A549 (cell line): ENCODE results near the gene UBIAD1. TPM values are rescaled to one million over a fixed set of nuclear protein-coding genes. Genes with fewer than 3 reads are reported as not detected.

Source experiments
- ATAC-seq, 2 experiments: fragments of 200-7000 bp in 1 of 2; fragments of >200 bp in 1 of 2; cut with Nextera tagmentation in 1 of 2; cut with Tn5 transposase in 1 of 2; 3 replicates each; pipeline versions ENCODE4 v1.8.0 to v1.9.1; 2018 to 2020; ENCODE audit warnings: mild to moderate bottlenecking in 1 of 2, moderate library complexity in 1 of 2
- CTCF ChIA-PET: fragments of 300-600 bp; sonication (Branson Sonifier 250); formaldehyde crosslinking; extraction: SDS; loops from one replicate; lab custom pipeline; 2021; ENCODE audit warnings: antibody characterized with exemption, inconsistent platforms; lab: Yijun Ruan, JAX
- POLR2A ChIA-PET: fragments of 350-600 bp; formaldehyde crosslinking; extraction: SDS; loops from one replicate; lab custom pipeline; 2021; ENCODE audit warnings: antibody characterized with exemption, inconsistent platforms; lab: Yijun Ruan, JAX
- DNase-seq, 2 experiments: peaks; one replicate each; pipeline versions ENCODE4 v3.0.0 to v3.0.0-alpha.2; 2011 to 2016; ENCODE audit warnings: low read depth in 1 of 2, low spot score in 1 of 2
- FAIRE-seq: peaks from 2 replicates; lab custom pipeline; 2011; peaks lifted over from hg19 to GRCh38; lab: Jason Lieb, UNC
- H3K27ac ChIP-seq, 2 experiments: fragments of >200 bp; sonication (Bioruptor Twin); formaldehyde crosslinking; 3 replicates each; pipeline ENCODE4 v1.5.1; 2016 to 2017
- H3K4me1 ChIP-seq: fragments of >200 bp; sonication (Bioruptor Twin); formaldehyde crosslinking; 3 replicates; pipeline ENCODE4 v1.6.1; 2016
- H3K4me2 ChIP-seq: fragments of >200 bp; sonication (Bioruptor Twin); formaldehyde crosslinking; 3 replicates; pipeline ENCODE4 v1.6.1; 2016
- H3K4me3 ChIP-seq: fragments of >200 bp; sonication (Bioruptor Twin); formaldehyde crosslinking; 3 replicates; pipeline ENCODE4 v1.5.1; 2016
- H3K9me3 ChIP-seq: fragments of >200 bp; sonication (Bioruptor Twin); formaldehyde crosslinking; 3 replicates; pipeline ENCODE4 v1.6.1; 2016
- CBX2 ChIP-seq: fragments of 200-600 bp; sonication (generic); IDR thresholded peaks from 2 replicates; pipeline ENCODE4 v1.6.1; 2016; ENCODE audit warnings: low read depth, mild to moderate bottlenecking, borderline replicate concordance
- CHD2 ChIP-seq: fragments of 150-350 bp; IDR thresholded peaks from 2 replicates; pipeline ENCODE4 v1.6.1; 2014; ENCODE audit warnings: low read length; ENCODE audit not compliant: partially characterized antibody
- CHD4 ChIP-seq: fragments of 200-600 bp; sonication (generic); IDR thresholded peaks from 2 replicates; pipeline ENCODE4 v1.6.1; 2016; ENCODE audit warnings: antibody characterized with exemption, mild to moderate bottlenecking, borderline replicate concordance
- CTCF ChIP-seq: fragments of >200 bp; sonication (Bioruptor Twin); formaldehyde crosslinking; IDR thresholded peaks from 3 replicates; pipeline ENCODE4 v1.5.1; 2016
- E2F6 ChIP-seq: IDR thresholded peaks from 2 replicates; pipeline ENCODE4 v1.6.1; 2012; ENCODE audit warnings: low read depth, borderline replicate concordance
- EHF ChIP-seq: fragments of 250-450 bp; sonication (Bioruptor Pico); IDR thresholded peaks from 2 replicates; pipeline ENCODE4 v1.5.0; 2020; ENCODE audit warnings: mild to moderate bottlenecking
- EP300 ChIP-seq, 2 experiments: fragments of >200 bp; sonication (Bioruptor Twin); formaldehyde crosslinking; IDR thresholded peaks; 2 replicates in 1 of 2; 3 replicates in 1 of 2; pipeline ENCODE4 v1.6.1; 2016 to 2017
- FOSL2 ChIP-seq, 2 experiments: fragments of 450-650 bp in 1 of 2; fragments of >200 bp in 1 of 2; sonication (Bioruptor Twin) in 1 of 2; formaldehyde crosslinking; IDR thresholded peaks; 2 replicates each; pipeline versions ENCODE4 v1.5.0 to v1.6.1; 2016 to 2020; ENCODE audit warnings: mild to moderate bottlenecking in 1 of 2, moderate library complexity in 1 of 2
- HDAC2 ChIP-seq: fragments of 200-600 bp; sonication (generic); IDR thresholded peaks from 2 replicates; pipeline ENCODE4 v1.6.1; 2016
- HEYL ChIP-seq: fragments of 250-450 bp; sonication (Bioruptor Pico); IDR thresholded peaks from 2 replicates; pipeline ENCODE4 v1.8.0; 2021; ENCODE audit warnings: mild to moderate bottlenecking, moderate library complexity
- HOXB5 ChIP-seq: fragments of 250-450 bp; sonication (Bioruptor Pico); IDR thresholded peaks from 2 replicates; pipeline ENCODE4 v1.5.0; 2020; ENCODE audit warnings: mild to moderate bottlenecking, moderate library complexity
- KDM5A ChIP-seq: fragments of 200-600 bp; sonication (generic); IDR thresholded peaks from 2 replicates; pipeline ENCODE4 v1.6.1; 2016; ENCODE audit warnings: antibody characterized with exemption, mild to moderate bottlenecking
- MYC ChIP-seq: IDR thresholded peaks from 2 replicates; pipeline ENCODE4 v1.6.1; 2012; ENCODE audit warnings: mild to moderate bottlenecking, inconsistent platforms, low read length, improper control_type of control experiment, borderline replicate concordance
- NFE2L2 ChIP-seq: fragments of 150-350 bp; conservative IDR thresholded peaks from 2 replicates; pipeline ENCODE4 v1.6.1; 2014; ENCODE audit warnings: low read length
- NPAS2 ChIP-seq: fragments of 250-450 bp; sonication (Bioruptor Pico); IDR thresholded peaks from 2 replicates; pipeline ENCODE4 v1.8.0; 2022; ENCODE audit warnings: mild to moderate bottlenecking, moderate library complexity, borderline replicate concordance
- POLR2AphosphoS2 ChIP-seq: conservative IDR thresholded peaks from 2 replicates; pipeline ENCODE4 v1.6.1; 2012; ENCODE audit warnings: low read length, improper control_type of control experiment, inconsistent platforms
- RFX5 ChIP-seq: fragments of 450-650 bp; IDR thresholded peaks from 2 replicates; pipeline ENCODE4 v1.7.1; 2014; ENCODE audit warnings: antibody characterized with exemption, mild to moderate bottlenecking, moderate library complexity
- ZNF302 ChIP-seq: fragments of 250-450 bp; sonication (Bioruptor Pico); IDR thresholded peaks from 2 replicates; pipeline ENCODE4 v1.9.0; 2021; ENCODE audit warnings: inconsistent platforms, mild to moderate bottlenecking, moderate library complexity
- ZSCAN20 ChIP-seq: fragments of 250-450 bp; sonication (Bioruptor Pico); IDR thresholded peaks from 2 replicates; pipeline ENCODE4 v1.8.0; 2022; ENCODE audit warnings: mild to moderate bottlenecking, moderate library complexity
- WGBS: methylation state at CpG from one replicate; pipeline ENCODE4 v1.1.6; 2017; ENCODE audit errors: missing lambda C conversion rate; 5-methylcytosine and 5-hydroxymethylcytosine counted together
- polyA plus RNA-seq, 4 experiments: library from polyadenylated mRNA; depleted of rRNA in 3 of 4; stranded (reverse); fragments of >200 nt; fragmentation: RNase III in 1 of 4; extraction: RNeasy Plus Mini Kit Qiagen cat#74134 plus additional on column Dnase treatment in 1 of 4; gene quantifications; 2 replicates in 3 of 4; 3 replicates in 1 of 4; pipeline ENCODE4 v1.2.3, GENCODE V29; 2011 to 2017
- TF ChIP-seq, protein P1 (sequence below): fragments of 200-600 bp; sonication (generic); IDR thresholded peaks from 2 replicates; pipeline ENCODE4 v1.6.1; 2016; ENCODE audit warnings: antibody characterized with exemption, mild to moderate bottlenecking, moderate library complexity

The UBIAD1 gene
- polyA plus RNA-seq, 2 of the 4 experiments (the other 2 are of a cell fraction), result 9.9 to 14.9 TPM

- Histone ChIP-seq H3K4me1 (no peaks in the 10 kb centered on the region), H3K27ac (no peak overlapping the region), H3K4me2 (no peak overlapping the region), H3K4me3 (no peak overlapping the region), H3K9me3 (no peaks in the 10 kb centered on the region)
- POLR2A ChIA-PET, result no interaction called here
- no peak for FAIRE-seq
- no peak for ATAC-seq
- no peak for TF ChIP-seq NPAS2 (CRISPR knock-in tag)
- no peak for TF ChIP-seq ZNF302 (CRISPR knock-in tag)
- TF ChIP-seq CHD2, result no peak
- no peak for TF ChIP-seq HEYL
- TF ChIP-seq RFX5, result no peak
- TF ChIP-seq CTCF, result no peak
- TF ChIP-seq NFE2L2, result no peak
- TF ChIP-seq CBX2, result no peak
- no peak for TF ChIP-seq CHD4
- no peak for TF ChIP-seq EHF (CRISPR knock-in tag)
- no peak for TF ChIP-seq HOXB5 (CRISPR knock-in tag)
- TF ChIP-seq MYC, result no peak
- TF ChIP-seq EP300 (IDR thresholded peaks at IDR 0.05), result no peak
- 96% methylated on average over 4 of the region's 4 CpGs for WGBS
- CTCF ChIA-PET, result interaction anchor here (1.7 to 2.6 kb wide), 2 partner anchors 12 to 414 kb away, joined by 5 to 12 read pairs; no protein-coding TSS in a partner anchor
- DNase-seq, result no peak
These were observed 43.8 kb upstream of the UBIAD1 start for GRCh38 chr1:11229203-11229602.

GRCh38 chr1:11233208-11233607, 39.8 kb upstream of the UBIAD1 start:
- 91% methylated on average over 2 of the region's 2 CpGs for WGBS
- no peak for DNase-seq
- Histone ChIP-seq H3K4me1 (no peaks in the 10 kb centered on the region), H3K9me3 (no peaks in the 10 kb centered on the region), H3K27ac (no peak overlapping the region), H3K4me3 (no peak overlapping the region), H3K4me2 (no peak overlapping the region)
- POLR2A ChIA-PET, result no interaction called here
- TF ChIP-seq POLR2AphosphoS2 (no peak), E2F6 (no peak), ZSCAN20 (CRISPR knock-in tag) (no peak), KDM5A (no peak), FOSL2 (IDR thresholded peaks at IDR 0.05) (no peak), FOSL2 (CRISPR knock-in tag; IDR thresholded peaks at IDR 0.05) (no peak), HDAC2 (no peak)
- TF ChIP-seq, protein P1, sequence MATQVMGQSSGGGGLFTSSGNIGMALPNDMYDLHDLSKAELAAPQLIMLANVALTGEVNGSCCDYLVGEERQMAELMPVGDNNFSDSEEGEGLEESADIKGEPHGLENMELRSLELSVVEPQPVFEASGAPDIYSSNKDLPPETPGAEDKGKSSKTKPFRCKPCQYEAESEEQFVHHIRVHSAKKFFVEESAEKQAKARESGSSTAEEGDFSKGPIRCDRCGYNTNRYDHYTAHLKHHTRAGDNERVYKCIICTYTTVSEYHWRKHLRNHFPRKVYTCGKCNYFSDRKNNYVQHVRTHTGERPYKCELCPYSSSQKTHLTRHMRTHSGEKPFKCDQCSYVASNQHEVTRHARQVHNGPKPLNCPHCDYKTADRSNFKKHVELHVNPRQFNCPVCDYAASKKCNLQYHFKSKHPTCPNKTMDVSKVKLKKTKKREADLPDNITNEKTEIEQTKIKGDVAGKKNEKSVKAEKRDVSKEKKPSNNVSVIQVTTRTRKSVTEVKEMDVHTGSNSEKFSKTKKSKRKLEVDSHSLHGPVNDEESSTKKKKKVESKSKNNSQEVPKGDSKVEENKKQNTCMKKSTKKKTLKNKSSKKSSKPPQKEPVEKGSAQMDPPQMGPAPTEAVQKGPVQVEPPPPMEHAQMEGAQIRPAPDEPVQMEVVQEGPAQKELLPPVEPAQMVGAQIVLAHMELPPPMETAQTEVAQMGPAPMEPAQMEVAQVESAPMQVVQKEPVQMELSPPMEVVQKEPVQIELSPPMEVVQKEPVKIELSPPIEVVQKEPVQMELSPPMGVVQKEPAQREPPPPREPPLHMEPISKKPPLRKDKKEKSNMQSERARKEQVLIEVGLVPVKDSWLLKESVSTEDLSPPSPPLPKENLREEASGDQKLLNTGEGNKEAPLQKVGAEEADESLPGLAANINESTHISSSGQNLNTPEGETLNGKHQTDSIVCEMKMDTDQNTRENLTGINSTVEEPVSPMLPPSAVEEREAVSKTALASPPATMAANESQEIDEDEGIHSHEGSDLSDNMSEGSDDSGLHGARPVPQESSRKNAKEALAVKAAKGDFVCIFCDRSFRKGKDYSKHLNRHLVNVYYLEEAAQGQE, result no peak
- ATAC-seq, result no peak
- CTCF ChIA-PET, result interaction anchor here (1.2 kb wide), 1 partner anchor 9 kb away, joined by 3 read pairs; no protein-coding TSS in a partner anchor
- no peak for FAIRE-seq
